Sigmoid colon (tissue), 7 donors: ENCODE results near the gene EID3. TPM values are rescaled to one million over a fixed set of nuclear protein-coding genes. Genes with fewer than 3 reads are reported as not detected.
A peak's percentile ranks its signal among the peaks of the same experiment; 100 is the strongest.

Source experiments
- DNase-seq: peaks from one replicate; pipeline ENCODE4 v3.0.0-alpha.2; 2019
- H3K27ac ChIP-seq, 4 donors: fragments of 200-600 bp; sonication (generic); one replicate each; pipeline ENCODE4 v1.5.1; 2016 to 2019; ENCODE audit warnings: mild to moderate bottlenecking in 1 of 4
- H3K27me3 ChIP-seq, 3 donors: fragments of 200-600 bp; sonication (generic); one replicate each; pipeline ENCODE4 v1.5.1; 2019; ENCODE audit warnings: mild to moderate bottlenecking in 1 of 3
- H3K36me3 ChIP-seq, 4 donors: fragments of 200-600 bp; sonication (generic); one replicate each; pipeline ENCODE4 v1.5.1; 2016 to 2019
- H3K4me1 ChIP-seq, 4 donors: fragments of 200-600 bp; sonication (generic); one replicate each; pipeline ENCODE4 v1.5.1; 2017 to 2019
- H3K4me3 ChIP-seq, 4 donors: fragments of 200-600 bp; sonication (generic); one replicate each; pipeline ENCODE4 v1.5.1; 2017 to 2019; ENCODE audit warnings: mild to moderate bottlenecking in 2 of 4, moderate library complexity in 1 of 4
- H3K9me3 ChIP-seq, 4 donors: fragments of 200-600 bp in 3 of 4; sonication (generic) in 3 of 4; one replicate each; pipeline versions ENCODE4 v1.5.1 to v1.6.1; 2013 to 2019
- CTCF ChIP-seq, 4 experiments: fragments of 450-650 bp in 3 of 4; fragments of 200-600 bp in 1 of 4; IDR thresholded peaks; one replicate each; pipeline ENCODE4 v1.5.1; 2016 to 2019; ENCODE audit warnings: antibody characterized with exemption in 4 of 4, mild to moderate bottlenecking in 3 of 4, moderate library complexity in 2 of 4
- EP300 ChIP-seq, 4 donors: sonication (generic); formaldehyde crosslinking; IDR thresholded peaks; one replicate each; pipeline ENCODE4 v1.6.1; 2017; ENCODE audit warnings: antibody characterized with exemption in 4 of 4
- POLR2A ChIP-seq, 2 donors: fragments of 450-650 bp; IDR thresholded peaks; one replicate each; pipeline ENCODE4 v1.6.1; 2016; ENCODE audit warnings: antibody characterized with exemption in 2 of 2, mild to moderate bottlenecking in 2 of 2, moderate library complexity in 2 of 2
- POLR2AphosphoS5 ChIP-seq, 4 donors: sonication (generic); formaldehyde crosslinking; IDR thresholded peaks; one replicate each; pipeline ENCODE4 v1.6.1; 2017; ENCODE audit warnings: antibody characterized with exemption in 4 of 4
- WGBS, 2 donors: extraction: QIAGEN DNeasy Blood & Tissue Kit; methylation state at CpG; one replicate each; pipeline ENCODE4 v1.1.7; 2013; 5-methylcytosine and 5-hydroxymethylcytosine counted together
- intact Hi-C: fragments of 100-400 bp; cut with DNase I; formaldehyde crosslinking; loops from one replicate; pipeline ENCODE4 v1.15.1; 2023
- polyA plus RNA-seq, 3 donors: library from polyadenylated mRNA; stranded (reverse); fragments of 200-250 nt; gene quantifications; one replicate each; pipeline ENCODE4 v1.2.3, GENCODE V29; 2013
- total RNA-seq, 4 donors: library from RNA; depleted of rRNA; stranded (reverse); fragments of >200 nt; gene quantifications; one replicate each; pipeline ENCODE4 v1.1.0, GENCODE V29; 2016
- donor health status: healthy with polysubstance abuse.
- donor health status: Bipolar disorder and iron deficiency.
- donor health status: healthy.

Gene EID3
- total and polyA plus RNA-seq, 7 donors: 0.46 to 21.9 (median 4.6) TPM

GRCh38 chr12:104285740-104286515, 17.6 kb upstream of the EID3 start:
- peak overlapping the region; percentile 89 to 98 (median 90) for H3K27ac ChIP-seq
- intact Hi-C loops: loop anchor here (2.0 to 5.0 kb wide), 3 partner anchors 67 to 149 kb away; partner anchors contain the start of gene NFYB
- peak overlapping the region in 3 of 4 donors; percentile 62 to 78 (median 71) for H3K4me3 ChIP-seq
- peaks cover 0 to 3% (median 0%) of the 10 kb centered on the region in 4 donors for H3K36me3 ChIP-seq
- no peaks in the 10 kb centered on the region for H3K27me3 ChIP-seq
- no peaks in the 10 kb centered on the region for H3K9me3 ChIP-seq
- 17 to 63% methylated on average over 3 of the region's 3 CpGs for WGBS, 2 donors
- peaks cover 0 to 31% (median 28%) of the 10 kb centered on the region in 4 donors for H3K4me1 ChIP-seq
- TF ChIP-seq CTCF (IDR thresholded peaks at IDR 0.05) (no peak), EP300 (IDR thresholded peaks at IDR 0.05) (no peak), POLR2AphosphoS5 (IDR thresholded peaks at IDR 0.05) (no peak), POLR2A (IDR thresholded peaks at IDR 0.05) (no peak)
- no peak for DNase-seq

GRCh38 chr12:104286516-104287482, 16.7 kb upstream of the EID3 start:
- peak; percentile 97 for DNase-seq
- Histone ChIP-seq H3K36me3 (peaks cover 4 to 11% (median 4%) of the 10 kb centered on the region in 4 donors), H3K9me3 (no peaks in the 10 kb centered on the region), H3K4me1 (peaks cover 0 to 36% (median 32%) of the 10 kb centered on the region in 4 donors), H3K27ac (peak overlapping the region; percentile 89 to 98 (median 90)), H3K27me3 (no peaks in the 10 kb centered on the region), H3K4me3 (peak overlapping the region; percentile 56 to 78 (median 66))
- peak in 1 of 4 experiments; percentile 17 for TF ChIP-seq CTCF (IDR thresholded peaks at IDR 0.05)
- peak; percentile 91 to 97 (median 96) for TF ChIP-seq POLR2AphosphoS5 (IDR thresholded peaks at IDR 0.05)
- TF ChIP-seq EP300 (IDR thresholded peaks at IDR 0.05): peak in 1 of 4 donors; percentile 61
- peak; percentile 78 to 82 for TF ChIP-seq POLR2A (IDR thresholded peaks at IDR 0.05)
- intact Hi-C loops: loop anchor here (2.0 to 5.0 kb wide), 3 partner anchors 68 to 149 kb away; partner anchors contain the start of gene NFYB
- 0% methylated on average over 40 of the region's 40 CpGs for WGBS, 2 donors

GRCh38 chr12:104288635-104289274, 14.8 kb upstream of the EID3 start:
- intact Hi-C loops: loop anchor here (5.0 kb wide), 1 partner anchor 151 kb away; the partner anchor contains the start of gene NFYB
- H3K4me1 ChIP-seq: peaks cover 0 to 56% (median 51%) of the 10 kb centered on the region in 4 donors
- WGBS, 2 donors: 0% methylated on average over 41 of the region's 41 CpGs
- H3K4me3 ChIP-seq: peak overlapping the region; percentile 56 to 78 (median 66)
- H3K36me3 ChIP-seq: peaks cover 11 to 30% (median 14%) of the 10 kb centered on the region in 4 donors
- DNase-seq: peak; percentile 93
- H3K27me3 ChIP-seq: no peaks in the 10 kb centered on the region
- TF ChIP-seq POLR2AphosphoS5 (IDR thresholded peaks at IDR 0.05) (peak; percentile 86 to 98 (median 90)), EP300 (IDR thresholded peaks at IDR 0.05) (peak in 1 of 4 donors; percentile 60), CTCF (IDR thresholded peaks at IDR 0.05) (no peak), POLR2A (IDR thresholded peaks at IDR 0.05) (peak; percentile 67 to 73)
- H3K9me3 ChIP-seq: no peaks in the 10 kb centered on the region
- peak overlapping the region; percentile 89 to 98 (median 90) for H3K27ac ChIP-seq

- H3K27me3 ChIP-seq: no peaks in the 10 kb centered on the region
- no peak for TF ChIP-seq EP300 (IDR thresholded peaks at IDR 0.05)
- TF ChIP-seq POLR2AphosphoS5 (IDR thresholded peaks at IDR 0.05): no peak
- no peak for TF ChIP-seq POLR2A (IDR thresholded peaks at IDR 0.05)
- no peak for TF ChIP-seq CTCF (IDR thresholded peaks at IDR 0.05)
- intact Hi-C loops: no loop called here
- no peaks in the 10 kb centered on the region for H3K9me3 ChIP-seq
- H3K4me1 ChIP-seq: peaks cover 0 to 68% (median 64%) of the 10 kb centered on the region in 4 donors
- no peak for DNase-seq
- H3K27ac ChIP-seq: peak overlapping the region in 2 of 4 donors; percentile 89 to 98
- 88% methylated on average over 8 of the region's 8 CpGs for whole genome bisulfite sequencing, 2 donors
- peak overlapping the region in 2 of 4 donors; percentile 71 to 78 for H3K4me3 ChIP-seq
- peaks cover 11 to 42% (median 18%) of the 10 kb centered on the region in 4 donors for H3K36me3 ChIP-seq
Measured at GRCh38 chr12:104290320-104290719, 13.2 kb upstream of the EID3 start.
